ENCODE measurements around the gene SPRED2. TPM values are rescaled to one million over a fixed set of nuclear protein-coding genes. Genes with fewer than 3 reads are reported as not detected.

SPRED2 gene
- total RNA-seq, 4 donors from 2014 or later, result 13.7 to 25.3 (median 17.8) TPM

GRCh38 chr2:65294701-65295100 is 137.7 kb downstream of the SPRED2 start:
- TF ChIP-seq CTCF (IDR thresholded peaks at IDR 0.05; ENCODE audit: low read depth), result no peak

GRCh38 chr2:65294136-65294535 is 138.3 kb downstream of the SPRED2 start:
- no peak for TF ChIP-seq CTCF (IDR thresholded peaks at IDR 0.05; ENCODE audit: low read depth)

GRCh38 chr2:65293376-65293775 is 139.0 kb downstream of the SPRED2 start:
- TF ChIP-seq CTCF (IDR thresholded peaks at IDR 0.05; ENCODE audit: low read depth), result no peak

- no peak for TF ChIP-seq CTCF (IDR thresholded peaks at IDR 0.05; ENCODE audit: low read depth)
These were observed 139.9 kb downstream of the SPRED2 start for GRCh38 chr2:65292461-65293011.

- TF ChIP-seq CTCF (IDR thresholded peaks at IDR 0.05; ENCODE audit: low read depth), result no peak
These were observed 140.3 kb downstream of the SPRED2 start for GRCh38 chr2:65292106-65292400.

- TF ChIP-seq CTCF (IDR thresholded peaks at IDR 0.05; ENCODE audit: low read depth), result no peak
These were observed 140.9 kb downstream of the SPRED2 start for GRCh38 chr2:65291216-65292105.

- TF ChIP-seq CTCF (IDR thresholded peaks at IDR 0.05; ENCODE audit: low read depth), result no peak
These were observed 145.0 kb downstream of the SPRED2 start for GRCh38 chr2:65287364-65287763.

Data from subcutaneous adipose tissue (tissue), 4 donors.